ENCODE measurements around the gene RPP14. TPM values are rescaled to one million over a fixed set of nuclear protein-coding genes. Genes with fewer than 3 reads are reported as not detected.

Gene RPP14
- total and polyA plus RNA-seq, 2 donors (not counting 3 experiments of a cell fraction or from before 2014, with no cell fraction given): 11.9 to 18.1 TPM

- no peak overlapping the region for H3K4me2 ChIP-seq (ENCODE audit: insufficient read depth, low read length)
- TF ChIP-seq MAX (IDR thresholded peaks at IDR 0.05; ENCODE audit: insufficient read depth, insufficient read length): no peak
- no peak for TF ChIP-seq MYC (IDR thresholded peaks at IDR 0.05; ENCODE audit: low read depth, low read length)
- TF ChIP-seq POLR2A (IDR thresholded peaks at IDR 0.05; ENCODE audit: low read depth, low read length): no peak
- no peak for TF ChIP-seq EZH2 (IDR thresholded peaks at IDR 0.05; ENCODE audit: borderline replicate concordance, low read depth, low read length, severe bottlenecking)
- TF ChIP-seq JUN (IDR thresholded peaks at IDR 0.05; ENCODE audit: borderline replicate concordance, insufficient read depth, insufficient read length, low read depth): no peak
- TF ChIP-seq POLR2AphosphoS5 (IDR thresholded peaks at IDR 0.05; ENCODE audit: insufficient read depth, low read depth, low read length): no peak
- no peak for TF ChIP-seq FOS (IDR thresholded peaks at IDR 0.05; ENCODE audit: borderline replicate concordance, insufficient read depth, low read length)
- TF ChIP-seq GATA2 (IDR thresholded peaks at IDR 0.05; ENCODE audit: insufficient read depth, insufficient read length, low read depth, low read length): no peak
- no peak for TF ChIP-seq CTCF (IDR thresholded peaks at IDR 0.05; ENCODE audit: extremely low read depth in 1 of 2, insufficient read depth in 1 of 2, low read depth in 1 of 2, low read length in 2 of 2)
- no peaks in the 10 kb centered on the region for H3K27me3 ChIP-seq (ENCODE audit: control insufficient read depth in 2 of 2, insufficient read depth in 2 of 2, low read length in 2 of 2)
- FAIRE-seq: no peak
- no peaks in the 10 kb centered on the region for H4K20me1 ChIP-seq (replicated peaks; ENCODE audit: control insufficient read depth, extremely low read depth, insufficient read depth, low read length)
- no peak overlapping the region for H2AFZ ChIP-seq (ENCODE audit: low read depth, low read length)
- no peak for DNase-seq (ENCODE audit: low read depth, low spot score)
- H3K36me3 ChIP-seq (ENCODE audit: control insufficient read depth in 2 of 2, extremely low read depth in 1 of 2, insufficient read depth in 2 of 2, low read length in 2 of 2): no peaks in the 10 kb centered on the region
- no peak overlapping the region for H3K27ac ChIP-seq (ENCODE audit: insufficient read depth, low read depth, low read length)
- intact Hi-C loops (cut with micrococcal nuclease) (no loop called here), dilution Hi-C loops (cut with MboI; ENCODE audit: extremely low pct_ligation_motif_present, low sequenced_read_pairs) (no loop called here)
- no peaks in the 10 kb centered on the region for H3K9me3 ChIP-seq (replicated peaks; ENCODE audit: control insufficient read depth, insufficient read depth, low read length)
- H3K9ac ChIP-seq (replicated peaks; ENCODE audit: extremely low read depth, insufficient read depth, low read length): no peak overlapping the region
- CTCF ChIA-PET: no interaction called here
- BruUV-seq (replicated peaks): no TSS peak
- POLR2A ChIA-PET: interaction anchor here (0.6 kb wide), 1 partner anchor 8 kb away, joined by 7 read pairs; no protein-coding TSS in a partner anchor
- no peaks in the 10 kb centered on the region for H3K79me2 ChIP-seq (ENCODE audit: control insufficient read depth, insufficient read depth, low read length)
- no peaks in the 10 kb centered on the region for H3K4me1 ChIP-seq (ENCODE audit: control insufficient read depth, extremely low read depth, insufficient read depth, low read length)
- H3K9me1 ChIP-seq (replicated peaks; ENCODE audit: control insufficient read depth, extremely low read depth, insufficient read depth, low read length): no peaks in the 10 kb centered on the region
- H3K4me3 ChIP-seq (replicated peaks in 1 of 3; ENCODE audit: insufficient read depth in 1 of 3, low read depth in 1 of 3, low read length in 3 of 3): no peak overlapping the region
Measured at GRCh38 chr3:58342676-58343075, 36.6 kb downstream of the RPP14 start.

All from endothelial cell of umbilical vein (primary cell).